Measurements from ENCODE around the gene IL17RE.
"Not testable (repeated sequence)": the region's sequence is repeated elsewhere in the genome, so short reads cannot be mapped to it uniquely, and the experiment has no call there.

DNA sequence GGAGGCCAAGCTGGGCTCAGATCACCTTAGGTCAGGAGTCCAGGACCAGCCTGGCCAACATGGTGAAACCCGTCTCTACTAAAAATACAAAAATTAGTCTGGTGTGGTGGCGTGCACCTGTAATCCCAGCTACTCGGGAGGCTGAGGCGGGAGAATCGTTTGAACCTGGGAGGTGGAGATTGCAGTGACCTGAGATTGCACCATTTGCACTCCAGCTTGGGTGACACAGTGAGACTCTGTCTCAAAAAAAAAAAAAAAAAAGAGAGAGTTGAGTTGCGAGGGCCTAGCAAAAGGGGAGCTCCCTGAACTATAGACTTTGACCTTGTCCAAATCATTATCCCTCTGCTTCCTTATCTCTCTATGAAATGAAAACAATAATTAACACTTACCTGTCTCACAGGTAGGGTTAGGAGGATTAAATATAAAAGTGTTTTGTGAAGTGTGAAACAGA lies 1.7 kb upstream of the IL17RE start:
- not testable (repeated sequence) for TF ChIP-seq POLR2AphosphoS5 (IDR thresholded peaks at IDR 0.05; ENCODE audit: low read depth, low read length); POLR2A (IDR thresholded peaks at IDR 0.05; ENCODE audit: low read depth, low read length); TAF1 (IDR thresholded peaks at IDR 0.05; ENCODE audit: low read depth, low read length); SPI1 (IDR thresholded peaks at IDR 0.05; ENCODE audit: low read depth, low read length); PAX5 (IDR thresholded peaks at IDR 0.05; ENCODE audit: insufficient read depth, low read length, severe bottlenecking); POU2F2 (IDR thresholded peaks at IDR 0.05; ENCODE audit: low read depth, low read length)

Data from GM12891 (cell line).